Uterus (tissue), 4 donors: ENCODE measurements around the gene ANKRD55. TPM values are rescaled to one million over a fixed set of nuclear protein-coding genes. Genes with fewer than 3 reads are reported as not detected.
"Not testable (repeated sequence)": the region's sequence is repeated elsewhere in the genome, so short reads cannot be mapped to it uniquely, and the experiment has no call there.

ENCODE experiments used
- DNase-seq, 2 donors: peaks; one replicate each; pipeline ENCODE4 v3.0.0-alpha.2; 2019 to 2020
- H3K27ac ChIP-seq, 2 donors: fragments of 200-600 bp; sonication (generic); 1 replicate in 1 of 2; 2 replicates in 1 of 2; pipeline ENCODE4 v1.5.1; 2016 to 2018
- H3K27me3 ChIP-seq, 2 donors: fragments of 200-600 bp; sonication (generic); one replicate each; pipeline ENCODE4 v1.5.1; 2018 to 2019; ENCODE audit warnings: control low read depth in 1 of 2
- H3K36me3 ChIP-seq, 2 donors: fragments of 200-600 bp; sonication (generic); one replicate each; pipeline ENCODE4 v1.5.1; 2019; ENCODE audit warnings: control low read depth in 1 of 2
- H3K4me1 ChIP-seq, 2 donors: fragments of 200-600 bp; sonication (generic); one replicate each; pipeline ENCODE4 v1.5.1; 2018 to 2019; ENCODE audit warnings: control low read depth in 1 of 2
- H3K4me3 ChIP-seq, 2 donors: fragments of 200-600 bp; sonication (generic); 1 replicate in 1 of 2; 2 replicates in 1 of 2; pipeline ENCODE4 v1.5.1; 2018 to 2019; ENCODE audit warnings: mild to moderate bottlenecking in 1 of 2
- H3K9me3 ChIP-seq, 2 donors: fragments of 200-600 bp; sonication (generic); one replicate each; pipeline ENCODE4 v1.5.1; 2019; ENCODE audit warnings: control low read depth in 1 of 2
- POLR2A ChIP-seq, 2 donors: fragments of 450-650 bp; IDR thresholded peaks; one replicate each; pipeline ENCODE4 v1.6.1; 2016; ENCODE audit warnings: antibody characterized with exemption in 2 of 2, mild to moderate bottlenecking in 1 of 2, moderate library complexity in 1 of 2
- intact Hi-C: fragments of 100-400 bp; cut with DNase I; formaldehyde crosslinking; loops from one replicate; pipeline ENCODE4 v1.15.1; 2023; ENCODE audit warnings: low total_unique reads
- total RNA-seq, 4 donors: library from RNA; depleted of rRNA in 3 of 4; stranded (reverse); fragments of >200 nt in 3 of 4; gene quantifications; one replicate each; pipeline versions ENCODE4 v1.1.0 to v1.2.4, GENCODE V29; 2014 to 2023
- TF ChIP-seq, protein P1 (sequence below), 4 experiments: fragments of 200-600 bp in 2 of 4; fragments of 450-650 bp in 2 of 4; sonication (generic) in 2 of 4; IDR thresholded peaks; one replicate each; pipeline ENCODE4 v1.5.1; 2016 to 2019; ENCODE audit warnings: antibody characterized with exemption in 4 of 4, mild to moderate bottlenecking in 2 of 4, moderate library complexity in 1 of 4
- donor health status: DM: yes; HTN: yes; CAD: no.

Gene ANKRD55
- total RNA-seq, 4 donors from 2014 or later = 0.55 TPM; not detected in 3

DNA sequence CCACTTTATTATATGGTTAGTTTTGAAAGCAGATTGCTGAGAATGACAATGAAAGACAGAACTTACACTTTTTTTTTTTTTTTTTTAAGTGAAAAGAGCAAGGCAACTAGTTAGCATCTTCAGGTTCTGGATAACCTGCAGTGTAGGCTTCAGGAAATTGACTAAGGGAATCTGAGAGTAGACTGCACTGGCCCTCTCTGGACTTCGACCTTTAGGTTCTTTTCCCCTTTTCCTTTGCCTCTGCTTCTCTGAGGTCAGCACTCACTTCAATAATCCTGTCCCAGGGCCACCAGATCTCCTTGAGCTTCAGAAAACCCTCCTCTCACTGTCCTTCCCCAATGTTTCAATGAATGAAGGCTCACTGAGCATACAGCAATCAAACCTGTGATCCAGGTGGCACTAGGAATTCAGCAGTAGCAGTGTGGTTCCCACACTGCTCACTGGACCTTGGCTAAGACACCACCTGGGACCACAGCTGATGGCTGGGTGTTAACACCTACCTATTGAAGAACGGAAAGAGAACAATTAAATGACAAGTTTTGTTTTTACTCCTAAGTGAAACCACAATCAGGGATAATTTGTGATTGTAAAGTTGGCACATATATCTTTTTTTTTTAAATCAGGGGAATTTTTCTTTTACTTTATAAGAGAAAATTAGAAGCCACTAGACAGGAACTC is 152.6 kb downstream of the ANKRD55 start:
- H3K4me1 ChIP-seq = no peaks in the 10 kb centered on the region
- no peaks in the 10 kb centered on the region for H3K36me3 ChIP-seq
- DNase-seq = no peak
- no peak overlapping the region for H3K4me3 ChIP-seq
- H3K27ac ChIP-seq = no peak overlapping the region
- intact Hi-C loops = no loop called here
- no peaks in the 10 kb centered on the region for H3K9me3 ChIP-seq
- no peak for TF ChIP-seq POLR2A (IDR thresholded peaks at IDR 0.05)
- TF ChIP-seq, protein P1, sequence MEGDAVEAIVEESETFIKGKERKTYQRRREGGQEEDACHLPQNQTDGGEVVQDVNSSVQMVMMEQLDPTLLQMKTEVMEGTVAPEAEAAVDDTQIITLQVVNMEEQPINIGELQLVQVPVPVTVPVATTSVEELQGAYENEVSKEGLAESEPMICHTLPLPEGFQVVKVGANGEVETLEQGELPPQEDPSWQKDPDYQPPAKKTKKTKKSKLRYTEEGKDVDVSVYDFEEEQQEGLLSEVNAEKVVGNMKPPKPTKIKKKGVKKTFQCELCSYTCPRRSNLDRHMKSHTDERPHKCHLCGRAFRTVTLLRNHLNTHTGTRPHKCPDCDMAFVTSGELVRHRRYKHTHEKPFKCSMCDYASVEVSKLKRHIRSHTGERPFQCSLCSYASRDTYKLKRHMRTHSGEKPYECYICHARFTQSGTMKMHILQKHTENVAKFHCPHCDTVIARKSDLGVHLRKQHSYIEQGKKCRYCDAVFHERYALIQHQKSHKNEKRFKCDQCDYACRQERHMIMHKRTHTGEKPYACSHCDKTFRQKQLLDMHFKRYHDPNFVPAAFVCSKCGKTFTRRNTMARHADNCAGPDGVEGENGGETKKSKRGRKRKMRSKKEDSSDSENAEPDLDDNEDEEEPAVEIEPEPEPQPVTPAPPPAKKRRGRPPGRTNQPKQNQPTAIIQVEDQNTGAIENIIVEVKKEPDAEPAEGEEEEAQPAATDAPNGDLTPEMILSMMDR (IDR thresholded peaks at IDR 0.05) = no peak
- H3K27me3 ChIP-seq = no peaks in the 10 kb centered on the region

GRCh38 chr5:56079157-56079500 is 154.0 kb downstream of the ANKRD55 start:
- H3K4me3 ChIP-seq, intact Hi-C loops: not testable (repeated sequence)
- H3K27ac ChIP-seq = peak overlapping the region in 1 of 2 donors; percentile 14

GRCh38 chr5:56078278-56079156 is 154.6 kb downstream of the ANKRD55 start:
- H3K4me3 ChIP-seq = no peak overlapping the region
- intact Hi-C loops = no loop called here
- H3K27me3 ChIP-seq = no peaks in the 10 kb centered on the region
- no peaks in the 10 kb centered on the region for H3K4me1 ChIP-seq
- H3K36me3 ChIP-seq = no peaks in the 10 kb centered on the region
- peak overlapping the region; percentile 41 to 58 for H3K27ac ChIP-seq
- TF ChIP-seq, protein P1 (IDR thresholded peaks at IDR 0.05) = no peak
- TF ChIP-seq POLR2A (IDR thresholded peaks at IDR 0.05) = no peak
- DNase-seq = peak; percentile 48 to 65
- H3K9me3 ChIP-seq = no peaks in the 10 kb centered on the region

More at GRCh38 chr5:56079157-56079500, 154.0 kb downstream of the ANKRD55 start:
- H3K4me1 ChIP-seq, H3K36me3 ChIP-seq, H3K9me3 ChIP-seq, H3K27me3 ChIP-seq, DNase-seq: not testable (repeated sequence)

GRCh38 chr5:56077796-56078233 is 155.3 kb downstream of the ANKRD55 start:
- intact Hi-C loops = no loop called here
- TF ChIP-seq, protein P1 (IDR thresholded peaks at IDR 0.05) = no peak
- no peak for TF ChIP-seq POLR2A (IDR thresholded peaks at IDR 0.05)

GRCh38 chr5:56076486-56076885 is 156.6 kb downstream of the ANKRD55 start:
- TF ChIP-seq POLR2A (IDR thresholded peaks at IDR 0.05) = no peak
- TF ChIP-seq, protein P1 (IDR thresholded peaks at IDR 0.05) = no peak
- peaks cover 0 to 2% of the 10 kb centered on the region in 2 donors for H3K4me1 ChIP-seq
- H3K4me3 ChIP-seq = no peak overlapping the region
- H3K27me3 ChIP-seq = no peaks in the 10 kb centered on the region
- H3K27ac ChIP-seq = peak overlapping the region; percentile 70 to 74
- no peak for DNase-seq
- H3K36me3 ChIP-seq = no peaks in the 10 kb centered on the region
- no peaks in the 10 kb centered on the region for H3K9me3 ChIP-seq
- intact Hi-C loops = no loop called here

More at GRCh38 chr5:56077796-56078233, 155.3 kb downstream of the ANKRD55 start:
- H3K36me3 ChIP-seq = no peaks in the 10 kb centered on the region
- H3K4me1 ChIP-seq = no peaks in the 10 kb centered on the region
- H3K27me3 ChIP-seq = no peaks in the 10 kb centered on the region
- H3K27ac ChIP-seq = peak overlapping the region; percentile 41 to 58
- no peak for DNase-seq
- no peaks in the 10 kb centered on the region for H3K9me3 ChIP-seq
- H3K4me3 ChIP-seq = no peak overlapping the region
